GM19035 (cell line): ENCODE results near the gene CKB.
A peak's percentile ranks its signal among the peaks of the same experiment; 100 is the strongest.

Source experiments
- ATAC-seq: cut with Tn5 transposase; IDR thresholded peaks from one replicate; pipeline ENCODE4 v1.9.1; 2021; ENCODE audit not compliant: unreplicated experiment

Gene CKB

DNA sequence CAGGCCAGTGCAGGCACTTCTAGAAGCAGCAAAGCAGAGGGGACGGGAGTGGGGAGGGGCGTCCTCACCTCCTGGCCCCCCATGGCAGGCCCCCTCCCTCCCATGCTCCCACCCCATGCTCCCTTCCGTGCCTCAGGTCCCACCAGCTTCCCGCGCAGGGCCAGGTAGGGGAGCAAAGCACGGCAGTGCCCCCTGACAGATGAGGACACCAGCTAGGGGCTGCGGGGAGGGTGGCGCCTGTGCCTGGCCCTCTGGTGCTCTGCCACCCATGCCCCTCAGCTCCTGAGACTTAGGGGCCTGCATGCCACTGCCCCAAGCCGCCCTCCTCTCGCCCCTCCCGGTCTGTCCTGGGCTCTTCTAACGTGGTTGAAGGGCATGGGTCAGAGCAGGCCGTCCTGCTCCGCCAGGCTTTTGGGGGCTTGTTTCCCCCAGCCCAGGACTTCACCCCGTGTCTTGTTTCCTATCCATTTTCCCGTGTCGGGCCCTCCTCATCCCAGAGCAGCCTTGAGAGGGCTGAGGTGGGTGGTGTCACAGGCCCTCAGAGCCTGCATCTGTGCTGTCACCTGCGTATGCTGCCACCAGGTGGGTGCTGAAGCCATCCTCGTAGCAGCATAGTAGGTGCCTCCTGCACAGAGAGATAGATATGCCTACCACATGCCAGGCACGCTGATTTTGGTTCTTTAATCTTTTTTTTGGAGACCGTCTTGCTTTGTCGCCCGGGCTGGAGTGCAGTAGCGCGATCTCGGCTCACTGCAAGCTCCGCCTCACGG, 16.6 kb upstream of the CKB start:
- ATAC-seq: no peak

GRCh38 chr14:103538291-103539055, 15.8 kb upstream of the CKB start:
- no peak for ATAC-seq

- no peak for ATAC-seq
Measured at GRCh38 chr14:103537175-103537990, 14.8 kb upstream of the CKB start.

DNA sequence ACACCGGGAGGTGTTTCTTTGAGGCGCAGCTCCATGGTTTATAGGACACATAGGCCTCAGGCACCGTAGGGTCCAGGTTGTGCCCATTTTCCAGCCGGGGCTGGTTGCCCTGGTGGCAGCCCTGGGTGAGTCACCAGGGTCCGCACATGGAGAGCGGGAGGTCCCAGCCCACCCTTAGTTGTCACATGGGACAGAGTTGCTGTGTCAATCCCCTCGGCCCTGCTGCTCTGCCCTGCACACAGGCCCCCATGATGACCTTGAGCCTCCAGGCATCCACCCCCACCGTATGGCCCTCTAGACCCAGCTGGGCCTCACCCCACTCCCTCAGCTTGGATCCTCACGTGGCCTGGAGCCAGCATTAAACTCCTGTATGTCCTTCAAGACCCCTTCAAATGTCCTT, 14.1 kb upstream of the CKB start:
- ATAC-seq: no peak

GRCh38 chr14:103535891-103536565, 13.4 kb upstream of the CKB start:
- ATAC-seq: no peak

DNA sequence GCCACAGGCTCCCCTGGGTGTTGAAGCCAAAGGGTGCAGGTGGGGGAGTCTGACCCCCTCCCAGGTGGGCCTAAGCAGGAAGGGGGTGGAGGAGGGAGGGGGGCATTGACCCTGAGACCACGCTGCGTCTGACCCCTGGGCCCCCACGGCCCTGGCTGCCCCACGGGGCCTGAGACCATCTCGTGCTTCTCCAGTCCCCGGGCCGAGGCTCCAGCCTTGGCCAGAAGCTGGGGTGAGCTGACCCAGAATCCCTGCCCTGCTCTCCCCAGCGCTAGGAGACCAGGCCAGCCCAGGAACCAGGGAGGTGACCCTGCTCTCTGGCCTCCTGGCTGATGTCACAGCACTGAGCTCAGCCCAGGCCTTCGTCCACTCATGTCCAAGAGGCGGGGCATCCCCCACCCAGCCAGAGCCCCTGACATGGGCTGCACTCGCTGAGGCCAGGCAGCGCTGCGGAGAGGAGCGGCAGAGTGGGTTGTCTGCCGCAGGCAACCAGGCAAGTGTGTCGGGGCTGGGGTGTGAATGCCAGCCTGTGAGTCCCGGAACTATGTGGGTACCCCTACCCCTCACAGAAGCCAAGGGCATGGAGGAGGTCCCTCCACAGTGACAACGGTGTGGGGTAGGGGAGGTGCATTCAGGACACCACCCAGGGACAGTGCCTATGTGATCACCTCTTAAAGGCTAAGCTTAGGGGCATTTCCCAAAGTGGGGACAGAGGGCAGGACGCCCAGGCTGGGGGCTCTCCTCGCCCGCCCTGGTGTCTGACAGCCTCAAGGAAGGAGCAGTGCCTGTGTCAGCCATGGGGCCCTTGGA, 12.7 kb upstream of the CKB start:
- no peak for ATAC-seq

- ATAC-seq: no peak
Measured at GRCh38 chr14:103534576-103535061, 12.0 kb upstream of the CKB start.

DNA sequence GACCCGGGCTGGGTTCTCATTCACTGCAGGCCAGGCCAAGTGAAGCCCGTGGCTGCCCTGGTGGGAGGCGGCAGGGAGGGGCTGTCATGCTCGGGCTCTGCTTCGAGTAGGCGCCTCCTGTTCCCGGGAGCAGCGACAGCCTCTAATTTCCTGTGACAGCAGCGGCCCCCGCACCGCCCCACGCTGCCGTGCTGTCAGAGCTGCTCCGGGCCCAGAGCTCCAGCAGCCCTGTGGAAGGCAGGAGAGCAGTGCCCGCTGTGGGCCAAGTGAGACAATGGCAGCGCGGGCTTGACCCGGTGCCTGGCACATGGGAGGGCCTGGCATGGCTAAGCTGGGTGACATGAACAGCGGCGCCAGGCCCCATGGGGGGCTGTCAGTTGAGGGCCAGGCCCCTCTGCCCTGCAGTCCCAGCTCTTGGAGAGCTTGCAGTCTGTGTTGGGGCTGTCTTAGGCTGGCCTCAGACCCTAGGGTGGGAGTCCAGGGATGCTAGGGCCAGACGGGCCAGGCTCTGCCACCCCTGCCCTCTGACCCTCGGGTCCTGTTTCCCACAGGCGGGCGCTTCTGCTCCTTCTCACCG, 11.5 kb upstream of the CKB start:
- ATAC-seq: no peak

DNA sequence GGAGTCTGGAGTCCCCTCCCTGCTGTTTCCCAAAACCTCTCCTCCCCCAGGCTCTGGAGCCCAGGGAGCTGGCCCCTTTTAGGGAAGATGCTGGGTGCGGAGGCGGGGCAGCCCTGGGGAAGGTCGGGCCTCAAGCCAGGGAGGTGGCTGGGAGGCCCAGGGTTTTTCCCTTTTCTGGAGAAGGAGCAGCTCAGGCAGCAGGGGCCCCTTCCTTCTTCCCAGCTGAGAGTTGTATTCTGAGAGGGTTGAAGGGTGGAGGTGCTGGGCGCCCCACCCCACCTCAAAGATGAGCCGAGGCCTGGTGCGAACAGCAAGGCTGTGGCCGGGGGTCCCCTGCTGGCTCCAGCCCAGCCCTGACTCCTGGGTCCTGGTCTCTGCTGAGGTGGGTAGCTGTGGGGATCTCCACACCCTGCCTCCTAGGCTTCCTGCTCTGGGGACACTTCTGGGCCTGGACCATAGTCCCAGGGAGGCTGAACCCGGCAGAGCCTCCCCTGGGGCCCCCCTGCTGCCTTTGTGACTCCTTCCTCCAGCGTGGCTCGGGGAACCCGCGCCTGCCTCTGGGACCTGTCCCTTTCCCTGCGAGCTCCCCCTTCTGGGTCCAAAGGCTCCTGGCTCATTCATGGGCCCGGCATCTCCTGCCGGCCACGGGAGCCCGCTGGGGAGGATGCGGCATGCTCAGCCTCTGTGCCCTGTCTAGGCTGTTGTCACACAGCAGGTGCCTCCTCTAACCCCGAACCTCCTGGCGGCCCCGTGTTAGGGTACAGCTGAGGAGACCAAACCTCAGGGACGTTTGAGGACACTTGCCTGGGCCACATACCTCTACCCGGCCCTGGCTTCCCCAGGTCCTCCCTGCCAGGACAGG, 10.7 kb upstream of the CKB start:
- no peak for ATAC-seq

GRCh38 chr14:103532216-103533136, 9.8 kb upstream of the CKB start:
- no peak for ATAC-seq

DNA sequence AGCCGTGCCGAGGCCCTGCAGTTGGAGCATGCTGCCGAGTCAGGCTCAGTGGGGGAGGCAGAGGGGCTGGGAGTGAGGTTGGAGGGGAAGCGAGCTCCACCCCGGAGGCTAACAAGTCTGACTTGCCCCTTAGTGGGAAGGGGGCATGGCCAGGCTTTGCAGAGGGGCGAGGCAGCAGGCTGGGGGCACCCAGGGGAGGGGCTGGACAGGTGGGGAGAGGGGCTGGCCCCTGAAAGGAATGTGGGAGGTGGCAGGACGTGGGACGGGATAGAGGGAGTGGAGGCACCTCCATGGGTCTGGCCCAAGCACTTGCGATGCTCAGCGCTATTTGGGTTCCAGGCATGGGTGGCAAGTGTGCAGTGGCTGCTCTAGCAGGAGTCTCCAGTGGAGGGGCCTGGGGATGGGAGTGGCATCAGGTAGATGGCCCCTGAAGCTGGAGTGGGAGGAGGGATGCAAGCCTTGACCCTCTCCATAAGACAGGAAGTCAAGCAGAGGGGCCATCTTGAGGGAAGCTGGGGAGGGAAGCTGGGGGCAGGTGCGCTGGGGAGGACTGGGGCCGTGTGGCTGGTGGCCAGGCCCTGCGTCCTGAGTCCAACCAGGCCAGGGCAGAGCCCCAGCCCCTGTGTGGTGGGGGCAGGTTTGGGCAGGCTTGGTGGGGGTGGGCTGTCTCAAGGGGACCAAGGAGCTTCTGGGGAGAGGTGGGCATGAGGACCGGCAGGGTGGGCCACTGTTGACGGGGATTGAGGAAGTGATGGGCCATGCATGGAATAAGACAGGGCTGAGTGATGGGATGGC, 9.0 kb upstream of the CKB start:
- no peak for ATAC-seq

DNA sequence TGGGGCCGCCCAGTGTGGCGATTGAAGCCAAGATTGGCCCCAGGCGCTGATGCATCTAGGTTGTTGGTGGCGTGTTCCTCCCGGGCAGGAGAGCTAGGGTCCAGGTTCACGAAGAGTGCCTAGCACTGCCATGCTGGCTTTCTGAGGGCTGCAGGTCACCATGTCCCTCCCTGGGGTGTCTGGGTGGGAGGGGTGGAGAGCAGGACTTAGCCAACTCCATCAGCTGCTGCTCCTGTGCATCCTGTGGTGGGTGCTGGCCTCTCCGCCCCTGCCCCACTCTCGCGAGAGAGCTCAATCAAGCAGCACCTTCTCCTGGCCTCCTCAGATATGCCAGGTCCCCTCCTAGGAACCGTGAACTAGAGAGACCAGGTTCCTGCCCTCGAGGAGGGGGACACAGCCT, 8.2 kb upstream of the CKB start:
- no peak for ATAC-seq

GRCh38 chr14:103530390-103530789, 7.8 kb upstream of the CKB start:
- ATAC-seq: no peak

DNA sequence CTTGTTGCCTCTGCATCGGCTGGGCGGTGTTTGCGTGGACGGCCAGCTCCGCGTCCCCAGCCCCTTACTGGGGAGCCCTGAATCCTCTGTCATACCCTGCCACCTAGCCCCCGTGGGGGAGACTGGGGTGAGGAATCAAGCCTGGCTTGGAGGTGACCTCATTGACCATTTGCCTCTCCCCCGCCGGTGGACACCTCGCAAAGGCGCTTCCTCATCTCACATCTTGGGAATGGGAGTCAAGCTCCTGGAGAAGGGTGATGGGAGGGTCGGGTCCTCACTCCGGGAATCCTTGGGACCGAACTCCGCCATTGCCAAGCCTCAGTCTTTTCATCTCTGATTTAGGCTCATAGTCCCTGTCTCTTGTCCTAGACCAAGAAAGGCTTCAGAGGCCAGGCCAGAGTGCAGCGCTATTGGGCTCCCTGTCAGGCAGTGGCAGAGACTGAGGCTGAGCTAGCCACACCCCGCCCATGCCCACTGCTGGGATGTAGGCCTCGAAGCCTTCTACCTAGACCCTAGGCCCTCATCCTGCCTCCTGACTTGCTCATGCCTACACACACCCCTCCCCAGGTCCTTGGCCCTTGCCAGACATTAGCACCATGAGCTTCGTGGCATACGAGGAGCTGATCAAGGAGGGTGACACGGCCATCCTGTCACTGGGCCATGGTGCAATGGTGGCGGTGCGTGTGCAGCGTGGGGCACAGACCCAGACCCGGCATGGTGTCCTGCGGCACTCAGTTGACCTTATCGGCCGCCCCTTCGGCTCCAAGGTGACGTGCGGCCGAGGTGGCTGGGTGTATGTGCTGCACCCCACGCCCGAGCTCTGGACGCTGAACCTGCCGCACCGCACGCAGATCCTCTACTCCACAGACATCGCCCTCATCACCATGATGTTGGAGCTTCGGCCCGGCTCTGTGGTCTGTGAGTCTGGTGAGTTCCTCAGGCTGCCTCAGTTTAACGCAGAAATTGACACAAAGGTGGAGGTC, 7.0 kb upstream of the CKB start:
- peak; percentile 9 for ATAC-seq

- ATAC-seq: peak; percentile 46
Measured at GRCh38 chr14:103528587-103529382, 6.2 kb upstream of the CKB start, which contains the start of gene TRMT61A. TRMT61A (plus strand) TSS chr14:103529196; CDS start chr14:103529979, 783 bp downstream.
